GM10248 (cell line): ENCODE results near the gene KIF3B.
A peak's percentile ranks its signal among the peaks of the same experiment; 100 is the strongest.

ENCODE experiments used
- CTCF ChIA-PET: fragments of 300-600 bp; sonication (Branson Sonifier 250); formaldehyde crosslinking; extraction: SDS; loops from one replicate; lab custom pipeline; 2021; ENCODE audit warnings: antibody characterized with exemption; lab: Yijun Ruan, JAX
- POLR2A ChIA-PET: fragments of 350-650 bp; sonication (Branson Sonifier 250); formaldehyde crosslinking; extraction: SDS; loops from one replicate; lab custom pipeline; 2020; ENCODE audit warnings: antibody characterized with exemption; lab: Yijun Ruan, JAX
- DNase-seq: peaks from one replicate; pipeline ENCODE4 v3.0.0; 2012; ENCODE audit errors: extremely low spot score
- TF ChIP-seq, protein P1 (sequence below): IDR thresholded peaks from 2 replicates; pipeline ENCODE4 v1.5.1; 2012; ENCODE audit warnings: mild to moderate bottlenecking, low read depth; ENCODE audit errors: extremely low read depth, missing control alignments, control extremely low read depth

The KIF3B gene

DNA sequence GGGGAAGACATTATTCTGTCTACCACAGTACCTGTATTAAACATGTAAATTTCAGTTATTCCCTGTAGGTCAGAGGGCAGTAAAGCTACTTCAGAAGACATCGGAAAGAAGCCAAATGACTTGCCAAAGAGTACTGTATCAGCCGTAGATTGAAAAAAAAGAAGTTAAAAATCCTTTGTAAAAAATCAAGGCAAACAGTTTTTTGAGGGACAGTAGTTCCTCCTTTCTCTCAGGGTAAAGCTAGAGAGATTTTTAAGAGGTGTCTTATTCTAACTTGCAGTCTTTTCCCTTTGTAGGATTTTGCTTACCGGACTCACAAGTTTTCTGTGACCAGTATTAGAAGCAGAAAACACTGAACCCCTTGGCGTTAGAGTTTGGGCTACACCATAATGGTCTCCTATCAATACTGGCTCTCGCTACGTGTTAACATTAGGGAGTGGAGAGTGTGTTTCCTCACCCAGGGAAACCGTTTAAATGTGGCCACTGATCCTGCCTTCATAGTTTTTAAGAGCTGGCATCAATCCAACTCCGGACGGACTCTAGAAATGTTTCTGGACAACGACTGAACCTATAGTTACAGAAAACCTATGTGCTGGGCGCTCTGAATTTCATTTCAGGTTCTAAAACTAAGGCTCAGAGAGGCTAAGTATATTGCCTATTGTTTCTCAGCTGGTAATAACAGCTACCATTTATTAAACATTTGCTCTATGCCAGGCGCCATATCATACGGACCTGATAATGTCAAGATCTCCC is 79.3 kb downstream of the KIF3B start:
- ChIA-PET POLR2A (no interaction called here), CTCF (interaction anchor here (1.4 to 2.3 kb wide), 4 partner anchors 14 to 20 kb away, joined by 4 to 7 read pairs (median 6); no protein-coding TSS in a partner anchor)
- TF ChIP-seq, protein P1, sequence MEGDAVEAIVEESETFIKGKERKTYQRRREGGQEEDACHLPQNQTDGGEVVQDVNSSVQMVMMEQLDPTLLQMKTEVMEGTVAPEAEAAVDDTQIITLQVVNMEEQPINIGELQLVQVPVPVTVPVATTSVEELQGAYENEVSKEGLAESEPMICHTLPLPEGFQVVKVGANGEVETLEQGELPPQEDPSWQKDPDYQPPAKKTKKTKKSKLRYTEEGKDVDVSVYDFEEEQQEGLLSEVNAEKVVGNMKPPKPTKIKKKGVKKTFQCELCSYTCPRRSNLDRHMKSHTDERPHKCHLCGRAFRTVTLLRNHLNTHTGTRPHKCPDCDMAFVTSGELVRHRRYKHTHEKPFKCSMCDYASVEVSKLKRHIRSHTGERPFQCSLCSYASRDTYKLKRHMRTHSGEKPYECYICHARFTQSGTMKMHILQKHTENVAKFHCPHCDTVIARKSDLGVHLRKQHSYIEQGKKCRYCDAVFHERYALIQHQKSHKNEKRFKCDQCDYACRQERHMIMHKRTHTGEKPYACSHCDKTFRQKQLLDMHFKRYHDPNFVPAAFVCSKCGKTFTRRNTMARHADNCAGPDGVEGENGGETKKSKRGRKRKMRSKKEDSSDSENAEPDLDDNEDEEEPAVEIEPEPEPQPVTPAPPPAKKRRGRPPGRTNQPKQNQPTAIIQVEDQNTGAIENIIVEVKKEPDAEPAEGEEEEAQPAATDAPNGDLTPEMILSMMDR = no peak
- DNase-seq = no peak

DNA sequence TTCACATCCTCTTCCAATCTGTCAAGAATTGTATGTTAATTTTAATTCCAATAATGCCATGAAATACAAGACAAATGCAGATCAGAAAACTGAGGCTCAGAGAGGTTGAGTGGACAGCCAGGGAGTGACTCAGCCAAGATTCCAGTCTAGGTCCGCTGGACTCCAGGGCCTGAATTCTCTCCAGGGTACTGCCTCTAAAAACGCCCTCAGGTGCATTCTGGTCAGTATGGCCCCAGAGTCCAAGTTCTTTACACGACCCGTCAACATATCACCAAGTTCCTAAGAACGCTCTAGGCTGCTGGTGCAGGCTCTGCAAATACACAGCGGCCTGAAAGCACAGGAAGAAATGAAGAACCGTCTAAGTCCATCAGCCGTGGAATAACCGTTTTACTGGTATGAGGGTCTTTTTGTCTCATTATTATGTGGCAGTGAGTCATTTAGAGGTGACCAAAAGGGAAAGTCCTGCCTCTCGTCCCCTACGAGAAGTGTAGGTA is 80.0 kb downstream of the KIF3B start:
- DNase-seq = no peak
- POLR2A ChIA-PET = interaction anchor here (0.8 kb wide), 1 partner anchor 13 kb away, joined by 8 read pairs; no protein-coding TSS in a partner anchor
- CTCF ChIA-PET = interaction anchor here (0.7 to 2.3 kb wide), 3 partner anchors 14 to 19 kb away, joined by 3 to 7 read pairs (median 4); no protein-coding TSS in a partner anchor
- TF ChIP-seq, protein P1 = no peak

DNA sequence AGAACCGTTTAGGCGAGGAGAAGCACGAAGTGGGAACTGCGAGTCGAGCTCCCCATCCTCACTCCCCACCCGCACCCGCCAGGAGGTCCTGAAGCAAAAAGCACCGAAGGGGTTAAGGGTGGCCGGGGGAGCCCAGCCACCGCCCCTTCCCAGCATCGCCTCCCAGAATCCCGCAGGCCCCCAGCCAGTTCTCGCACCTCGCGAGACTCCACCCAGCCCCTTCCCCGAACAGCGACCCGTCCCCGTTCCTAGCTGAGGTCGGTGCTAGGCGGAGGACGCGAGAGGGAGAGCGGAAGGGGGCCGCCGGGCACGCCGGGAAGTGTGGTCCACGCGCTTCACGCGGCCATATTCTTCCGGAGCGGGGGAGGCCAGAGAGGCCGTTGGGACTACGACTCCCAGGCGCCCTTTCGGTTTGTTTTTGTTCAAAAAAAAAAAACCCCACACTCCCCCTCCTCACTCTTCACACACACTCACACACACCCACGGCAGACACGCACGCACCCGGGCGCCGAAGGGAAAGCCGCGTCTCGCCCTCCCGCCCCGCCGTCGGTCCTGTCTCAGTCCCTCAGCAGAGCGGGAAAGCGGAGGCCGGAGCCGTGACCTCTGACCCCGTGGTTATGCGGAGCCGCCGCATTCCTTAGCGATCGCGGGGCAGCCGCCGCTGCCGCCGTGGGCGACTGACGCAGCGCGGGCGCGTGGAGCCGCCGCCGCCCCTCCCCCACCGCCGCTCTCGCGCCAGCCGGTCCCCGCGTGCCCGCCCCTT is 80.6 kb downstream of the KIF3B start, which contains the start of gene ASXL1:
TSS of gene ASXL1 (plus strand) at position 463 of the 763 bp plus-strand sequence. CDS start 445 bp downstream, outside the sequence.
- POLR2A ChIA-PET = interaction anchor here (0.5 to 1.0 kb wide), 4 partner anchors 13 to 72 kb away, joined by 3 to 8 read pairs (median 6); no protein-coding TSS in a partner anchor
- TF ChIP-seq, protein P1 = no peak
- CTCF ChIA-PET = interaction anchor here (0.7 to 2.3 kb wide), 2 partner anchors 13 to 19 kb away, joined by 3 to 7 read pairs; no protein-coding TSS in a partner anchor
- peak; percentile 91 for DNase-seq

DNA sequence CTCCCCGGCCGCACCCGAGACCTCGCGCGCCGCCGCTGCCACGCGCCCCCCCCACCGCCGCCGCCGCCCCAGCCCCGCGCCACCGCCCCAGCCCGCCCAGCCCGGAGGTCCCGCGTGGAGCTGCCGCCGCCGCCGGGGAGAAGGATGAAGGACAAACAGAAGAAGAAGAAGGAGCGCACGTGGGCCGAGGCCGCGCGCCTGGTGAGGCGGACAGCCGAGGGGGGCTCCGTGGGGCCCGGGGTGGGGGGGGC is 81.1 kb downstream of the KIF3B start:
- TF ChIP-seq, protein P1 = no peak
- POLR2A ChIA-PET = interaction anchor here (1.0 kb wide), 2 partner anchors 9 to 73 kb away, joined by 3 read pairs; no protein-coding TSS in a partner anchor
- CTCF ChIA-PET = interaction anchor here (1.1 to 1.4 kb wide), 2 partner anchors 12 to 22 kb away, joined by 3 read pairs; no protein-coding TSS in a partner anchor
- no peak for DNase-seq

DNA sequence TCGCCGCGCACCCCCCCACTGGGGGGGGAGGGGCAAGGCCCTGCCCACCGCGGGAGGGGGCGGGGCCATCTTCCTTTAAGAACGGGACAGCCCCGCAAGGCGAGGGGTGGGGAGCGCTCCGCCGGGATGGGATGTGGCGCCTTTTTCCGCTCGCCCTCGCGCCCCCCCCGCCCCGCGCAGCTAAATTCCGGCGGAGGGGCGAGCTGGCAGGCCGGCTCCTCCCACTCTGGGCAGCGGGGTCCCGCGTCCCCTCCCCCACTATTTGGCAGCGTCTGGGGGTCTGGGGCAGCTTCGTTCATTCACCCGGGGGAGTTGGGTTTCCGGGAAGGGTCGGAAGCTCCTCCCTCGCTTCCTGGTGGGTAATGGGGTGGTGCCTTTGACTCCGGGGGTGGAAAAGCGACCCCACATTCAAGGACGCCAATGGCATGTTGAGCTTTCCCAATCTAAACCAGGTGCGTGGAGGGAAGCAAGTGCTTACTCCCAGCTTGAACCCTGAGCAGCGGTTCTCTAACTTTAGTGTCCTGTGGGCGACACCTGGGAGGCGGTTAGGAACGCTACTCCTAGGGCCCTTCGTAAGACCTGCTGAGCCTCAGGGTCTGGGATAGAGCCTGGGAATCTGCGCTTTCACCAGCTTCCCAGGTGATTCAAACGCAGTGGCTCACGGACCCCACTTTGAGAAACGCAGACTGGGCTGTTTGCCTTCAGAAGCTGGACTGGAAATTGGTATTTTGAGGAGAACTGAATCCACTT is 81.6 kb downstream of the KIF3B start:
- POLR2A ChIA-PET = interaction anchor here (1.0 kb wide), 1 partner anchor 9 kb away, joined by 3 read pairs; no protein-coding TSS in a partner anchor
- CTCF ChIA-PET = interaction anchor here (0.7 to 2.6 kb wide), 4 partner anchors 12 to 31 kb away, joined by 3 to 10 read pairs (median 3); no protein-coding TSS in a partner anchor
- TF ChIP-seq, protein P1 = no peak
- peak; percentile 82 for DNase-seq
